ENCODE data around the gene TBC1D24. TPM values are rescaled to one million over a fixed set of nuclear protein-coding genes. Genes with fewer than 3 reads are reported as not detected.
A peak's percentile ranks its signal among the peaks of the same experiment; 100 is the strongest.

The TBC1D24 gene
- total RNA-seq, 1 donor from 2014 or later, result 15.4 TPM

GRCh38 chr16:2511128-2511800, 36.3 kb downstream of the TBC1D24 start:
- Mint-ChIP-seq H3K9me3 (ENCODE audit: unreplicated experiment) (no peaks in the 10 kb centered on the region), H3K4me3 (ENCODE audit: unreplicated experiment) (no peak overlapping the region), H3K4me1 (ENCODE audit: unreplicated experiment) (peaks cover 20% of the 10 kb centered on the region), H3K27me3 (ENCODE audit: unreplicated experiment) (no peaks in the 10 kb centered on the region), H3K36me3 (ENCODE audit: unreplicated experiment) (no peaks in the 10 kb centered on the region), H3K27ac (ENCODE audit: unreplicated experiment) (no peak overlapping the region)
- no peak for DNase-seq (ENCODE audit: extremely low spot score, unreplicated experiment)
- TF ChIP-seq CTCF (IDR thresholded peaks at IDR 0.05), result no peak

- Mint-ChIP-seq H3K27me3 (ENCODE audit: unreplicated experiment) (no peaks in the 10 kb centered on the region), H3K36me3 (ENCODE audit: unreplicated experiment) (peaks cover 2% of the 10 kb centered on the region), H3K4me3 (ENCODE audit: unreplicated experiment) (peak overlapping the region; percentile 65), H3K9me3 (ENCODE audit: unreplicated experiment) (no peaks in the 10 kb centered on the region), H3K4me1 (ENCODE audit: unreplicated experiment) (peaks cover 29% of the 10 kb centered on the region), H3K27ac (ENCODE audit: unreplicated experiment) (no peak overlapping the region)
- TF ChIP-seq CTCF (IDR thresholded peaks at IDR 0.05), result no peak
- no peak for DNase-seq (ENCODE audit: extremely low spot score, unreplicated experiment)
Observed at GRCh38 chr16:2511996-2512734, 37.2 kb downstream of the TBC1D24 start.

- DNase-seq (ENCODE audit: extremely low spot score, unreplicated experiment), result no peak
- Mint-ChIP-seq H3K27me3 (ENCODE audit: unreplicated experiment) (no peaks in the 10 kb centered on the region), H3K4me1 (ENCODE audit: unreplicated experiment) (peaks cover 36% of the 10 kb centered on the region), H3K36me3 (ENCODE audit: unreplicated experiment) (peaks cover 4% of the 10 kb centered on the region), H3K4me3 (ENCODE audit: unreplicated experiment) (peak overlapping the region; percentile 65), H3K9me3 (ENCODE audit: unreplicated experiment) (no peaks in the 10 kb centered on the region), H3K27ac (ENCODE audit: unreplicated experiment) (peak overlapping the region; percentile 78)
- no peak for TF ChIP-seq CTCF (IDR thresholded peaks at IDR 0.05)
Observed at GRCh38 chr16:2512735-2513404, 37.9 kb downstream of the TBC1D24 start.

- Mint-ChIP-seq H3K9me3 (ENCODE audit: unreplicated experiment) (no peaks in the 10 kb centered on the region), H3K27ac (ENCODE audit: unreplicated experiment) (peak within 1 kb of the TSS; percentile 87), H3K27me3 (ENCODE audit: unreplicated experiment) (no peaks in the 10 kb centered on the region), H3K4me3 (ENCODE audit: unreplicated experiment) (peak within 1 kb of the TSS; percentile 88), H3K4me1 (ENCODE audit: unreplicated experiment) (peaks cover 36% of the 10 kb centered on the region), H3K36me3 (ENCODE audit: unreplicated experiment) (peaks cover 4% of the 10 kb centered on the region)
- TF ChIP-seq CTCF (IDR thresholded peaks at IDR 0.05), result no peak
- DNase-seq (ENCODE audit: extremely low spot score, unreplicated experiment), result peak; percentile 95
Observed at GRCh38 chr16:2513405-2514332, 38.7 kb downstream of the TBC1D24 start, which contains the start of gene ATP6V0C. ATP6V0C (plus strand) TSS chr16:2513952; CDS start chr16:2514104, 152 bp downstream.

All from osteocyte (in vitro differentiated cells).